NT2/D1 (cell line): ENCODE measurements around the gene TMSB4Y.

Source experiments
- DNase-seq: peaks from one replicate; pipeline ENCODE4 v3.0.0-alpha.2; 2011; ENCODE audit warnings: low read depth, low spot score
- H3K27me3 ChIP-seq: 2 replicates; pipeline ENCODE4 v1.6.0; 2011; ENCODE audit warnings: mild to moderate bottlenecking; ENCODE audit not compliant: insufficient read length, insufficient read depth
- H3K36me3 ChIP-seq: 2 replicates; pipeline ENCODE4 v1.6.1; 2011; ENCODE audit warnings: mild to moderate bottlenecking, low read length, mixed read lengths; ENCODE audit not compliant: insufficient read depth, insufficient read length
- H3K4me1 ChIP-seq: 2 replicates; pipeline ENCODE4 v1.5.1; 2011; ENCODE audit not compliant: insufficient read depth, insufficient read length
- H3K4me3 ChIP-seq: 2 replicates; pipeline ENCODE4 v1.5.1; 2011; ENCODE audit warnings: low read depth; ENCODE audit not compliant: insufficient read length
- H3K9ac ChIP-seq: 2 replicates; pipeline ENCODE4 v1.6.0; 2011; ENCODE audit warnings: low read depth; ENCODE audit not compliant: insufficient read length
- H3K9me3 ChIP-seq: 2 replicates; pipeline ENCODE4 v1.5.1; 2011; ENCODE audit warnings: mild to moderate bottlenecking, low read length; ENCODE audit not compliant: insufficient read depth
- SUZ12 ChIP-seq: IDR thresholded peaks from 2 replicates; pipeline ENCODE4 v1.6.1; 2011; ENCODE audit not compliant: insufficient read length, insufficient read depth; ENCODE audit errors: extremely low read depth
- YY1 ChIP-seq: IDR thresholded peaks from 2 replicates; pipeline ENCODE4 v1.6.1; 2011; ENCODE audit not compliant: insufficient read length, insufficient read depth
- ZNF274 ChIP-seq: IDR thresholded peaks from 2 replicates; pipeline ENCODE4 v1.6.1; 2011; ENCODE audit warnings: mild to moderate bottlenecking, low read depth, low read length

Gene TMSB4Y

DNA sequence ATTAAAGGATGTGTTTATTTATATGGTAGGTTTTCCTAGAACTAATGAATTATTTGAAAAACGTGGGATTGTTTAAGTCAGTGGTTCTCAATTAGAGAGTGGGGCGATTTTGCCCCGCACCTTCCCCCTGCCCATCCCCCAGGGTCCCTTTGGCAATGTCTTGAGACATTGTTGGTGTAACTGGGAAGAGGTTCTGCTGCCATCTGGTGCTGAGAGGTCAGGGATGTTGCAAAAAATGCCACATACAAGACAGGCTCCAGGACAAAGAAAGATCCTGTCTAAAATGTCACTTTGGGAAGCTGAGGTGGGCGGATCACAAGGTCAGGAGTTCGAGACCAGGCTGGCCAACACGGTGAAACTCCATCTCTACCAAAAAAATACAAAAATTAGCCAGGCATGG lies 25.8 kb downstream of the TMSB4Y start:
- Histone ChIP-seq H3K9ac (no peak overlapping the region), H3K4me3 (no peak overlapping the region), H3K4me1 (no peaks in the 10 kb centered on the region), H3K36me3 (no peaks in the 10 kb centered on the region), H3K9me3 (no peaks in the 10 kb centered on the region), H3K27me3 (no peaks in the 10 kb centered on the region)
- TF ChIP-seq SUZ12 (no peak), ZNF274 (no peak), YY1 (no peak)
- DNase-seq, result no peak

DNA sequence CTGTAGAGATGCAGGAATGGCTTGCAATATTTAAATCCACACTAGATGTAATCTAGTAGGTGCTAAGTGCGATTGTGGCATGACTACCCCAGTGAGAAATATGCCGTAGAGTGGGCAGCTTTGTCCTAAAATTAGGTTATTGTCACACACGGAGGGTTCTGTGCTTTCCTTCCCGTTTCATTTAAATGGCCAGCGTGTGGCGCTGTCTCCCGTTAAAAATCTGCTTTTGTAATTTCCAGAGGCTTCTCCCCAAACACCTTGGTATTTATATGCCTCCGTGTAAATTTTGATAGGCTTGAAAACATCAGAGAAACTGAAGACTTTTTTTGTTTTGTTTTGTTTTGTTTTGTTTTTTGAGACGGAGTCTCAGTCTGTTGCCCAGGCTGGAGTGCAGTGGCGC lies 34.9 kb downstream of the TMSB4Y start:
- Histone ChIP-seq H3K4me1 (no peaks in the 10 kb centered on the region), H3K27me3 (no peaks in the 10 kb centered on the region), H3K4me3 (no peak overlapping the region), H3K9ac (no peak overlapping the region), H3K9me3 (no peaks in the 10 kb centered on the region), H3K36me3 (no peaks in the 10 kb centered on the region)
- TF ChIP-seq ZNF274, result no peak
- no peak for TF ChIP-seq YY1
- no peak for TF ChIP-seq SUZ12
- no peak for DNase-seq

DNA sequence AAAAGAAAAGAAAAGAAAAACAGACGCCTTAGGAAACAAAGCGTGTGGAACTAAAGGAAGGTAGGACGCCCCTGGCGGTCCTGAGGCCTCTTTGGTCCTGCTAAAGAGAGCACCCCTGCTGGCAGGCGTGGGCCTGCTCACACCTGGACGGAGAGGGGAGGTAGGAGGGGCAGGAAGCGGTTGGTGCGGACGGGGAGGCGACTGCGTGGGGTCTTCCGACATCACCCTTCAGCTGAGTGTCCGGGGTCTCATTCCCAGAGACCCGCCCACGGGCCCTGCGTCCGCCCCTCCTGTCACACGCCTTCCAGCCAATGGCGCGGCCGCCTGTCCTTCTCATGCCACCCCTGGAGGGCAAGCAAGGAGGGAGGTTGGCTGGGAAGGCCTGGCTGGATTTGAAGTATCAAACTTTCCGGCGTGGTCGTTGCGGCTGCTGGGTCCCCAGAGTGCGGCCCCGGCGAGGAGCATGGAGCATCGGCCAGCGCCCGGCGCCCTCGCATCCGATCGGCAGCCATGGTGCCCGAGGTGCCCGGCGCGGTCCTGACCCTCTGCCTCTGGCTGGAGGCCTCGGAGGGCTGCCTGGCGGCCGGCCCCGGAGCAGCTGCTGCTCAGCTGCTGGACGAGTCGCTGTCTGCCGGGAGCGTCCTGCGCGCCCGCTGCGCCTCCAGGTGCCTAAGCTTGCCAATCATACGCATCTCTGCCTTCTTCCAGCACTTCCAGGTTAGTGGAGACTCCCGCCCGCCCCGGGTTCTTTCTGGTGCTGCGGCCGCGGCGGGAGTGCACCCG lies 47.8 kb downstream of the TMSB4Y start:
- Histone ChIP-seq H3K4me1 (no peaks in the 10 kb centered on the region), H3K4me3 (peak overlapping the region; percentile 45), H3K27me3 (peaks cover 6% of the 10 kb centered on the region), H3K36me3 (no peaks in the 10 kb centered on the region), H3K9ac (peak overlapping the region; percentile 32), H3K9me3 (peaks cover 5% of the 10 kb centered on the region; the same call in 1 of the 2 replicates)
- TF ChIP-seq SUZ12 (no peak), YY1 (no peak), ZNF274 (no peak)
- peak; percentile 36 for DNase-seq

DNA sequence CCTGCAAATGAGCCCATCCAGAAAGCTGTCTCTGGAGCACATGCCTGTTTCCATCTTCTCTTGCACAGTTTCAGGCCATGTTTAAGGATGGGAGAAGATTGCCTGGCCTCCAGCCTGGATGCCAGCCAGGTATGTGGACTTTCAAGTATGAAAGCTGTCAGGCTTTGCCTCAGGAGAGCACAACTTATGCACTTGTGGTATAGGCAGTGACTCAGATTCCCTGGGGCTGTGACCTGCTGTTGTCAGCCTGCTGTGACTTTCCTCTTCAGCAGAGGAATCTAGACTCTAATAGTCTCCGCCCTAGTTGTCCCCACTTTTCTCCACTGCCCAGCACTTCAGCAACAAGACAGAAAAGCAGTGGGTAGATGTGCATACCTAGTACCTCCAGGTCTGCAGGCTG lies 51.0 kb downstream of the TMSB4Y start:
- peaks cover 6% of the 10 kb centered on the region for H3K27me3 ChIP-seq
- no peaks in the 10 kb centered on the region for H3K9me3 ChIP-seq
- no peaks in the 10 kb centered on the region for H3K36me3 ChIP-seq
- H3K4me3 ChIP-seq, result no peak overlapping the region
- no peak for TF ChIP-seq SUZ12
- TF ChIP-seq YY1, result no peak
- no peak for TF ChIP-seq ZNF274
- DNase-seq, result no peak
- no peak overlapping the region for H3K9ac ChIP-seq
- H3K4me1 ChIP-seq, result no peaks in the 10 kb centered on the region
